GM19238 (cell line): ENCODE data around the gene FGF2.
"Not testable (repeated sequence)": the region's sequence is repeated elsewhere in the genome, so short reads cannot be mapped to it uniquely, and the experiment has no call there.

Experiments used
- DNase-seq: peaks from one replicate; pipeline ENCODE4 v3.0.0; 2011; ENCODE audit warnings: low spot score; ENCODE audit not compliant: insufficient read length

FGF2 gene

GRCh38 chr4:122826553-122827257 lies at the start of gene FGF2:
Gene FGF2 (plus strand): TSS chr4:122826831. CDS start chr4:122827175, 344 bp downstream.
- DNase-seq = peak; percentile 25

DNA sequence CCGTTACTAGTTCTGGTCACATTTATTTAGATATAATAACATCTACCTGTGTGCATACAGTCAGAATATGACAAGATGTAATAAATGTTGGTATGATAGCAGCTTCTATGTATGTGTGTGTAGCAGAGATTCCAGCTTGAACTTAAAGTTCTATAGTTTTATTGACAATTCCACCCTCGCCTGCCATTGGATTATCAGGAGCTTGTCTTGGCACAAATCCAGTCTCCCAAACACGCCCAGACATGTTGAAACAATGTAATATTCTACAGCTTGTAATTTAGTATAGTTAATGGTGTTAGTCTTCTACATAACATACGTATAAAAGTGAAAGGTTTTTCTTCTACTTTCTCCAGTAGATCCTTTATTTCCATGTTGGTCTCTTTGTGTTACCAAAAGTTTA lies 49.7 kb upstream of the FGF2 start:
- DNase-seq = no peak

- DNase-seq = no peak
These were observed 48.6 kb upstream of the FGF2 start for GRCh38 chr4:122777846-122778673.

DNA sequence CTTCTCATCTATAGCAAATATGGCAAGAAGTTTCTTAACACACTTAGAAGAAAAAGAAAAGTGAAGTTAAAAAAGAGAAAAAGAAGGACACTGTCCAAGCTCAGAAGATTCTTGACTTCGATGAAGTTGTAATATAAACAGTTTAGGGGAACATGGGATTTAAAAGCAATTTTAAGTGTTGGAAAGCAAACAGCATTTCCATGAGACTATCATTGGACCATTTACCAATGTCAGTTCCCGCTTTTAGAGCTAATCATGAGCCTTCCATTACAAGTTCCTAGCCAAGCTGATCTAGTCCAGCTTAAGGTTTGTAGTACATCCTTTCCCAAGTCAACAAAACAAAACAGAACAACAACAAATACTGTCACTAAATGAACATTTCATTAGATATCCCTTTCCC lies 45.1 kb upstream of the FGF2 start:
- DNase-seq = no peak

GRCh38 chr4:122783301-122784215 lies 43.1 kb upstream of the FGF2 start:
- no peak for DNase-seq

DNA sequence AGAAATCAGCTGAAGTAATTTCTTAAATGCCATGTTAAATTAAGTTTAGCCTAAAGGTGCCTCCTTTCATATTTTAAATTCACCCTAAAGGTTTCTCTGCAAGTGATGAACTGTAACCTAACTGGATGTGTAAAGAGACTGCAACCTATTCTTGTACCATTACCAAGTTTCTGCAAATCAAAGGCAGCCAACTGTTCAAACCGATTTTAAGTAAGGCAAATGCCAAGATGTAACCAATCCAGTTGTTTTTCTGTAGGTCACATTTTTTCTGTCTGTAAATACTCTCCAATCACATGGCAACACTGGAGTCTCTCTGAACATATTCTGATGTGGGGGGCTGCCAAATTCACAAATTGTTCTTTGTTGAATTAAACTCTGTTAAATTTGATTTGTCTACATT lies 42.4 kb upstream of the FGF2 start:
- DNase-seq = no peak

GRCh38 chr4:122785099-122785498 lies 41.5 kb upstream of the FGF2 start:
- DNase-seq = no peak

DNA sequence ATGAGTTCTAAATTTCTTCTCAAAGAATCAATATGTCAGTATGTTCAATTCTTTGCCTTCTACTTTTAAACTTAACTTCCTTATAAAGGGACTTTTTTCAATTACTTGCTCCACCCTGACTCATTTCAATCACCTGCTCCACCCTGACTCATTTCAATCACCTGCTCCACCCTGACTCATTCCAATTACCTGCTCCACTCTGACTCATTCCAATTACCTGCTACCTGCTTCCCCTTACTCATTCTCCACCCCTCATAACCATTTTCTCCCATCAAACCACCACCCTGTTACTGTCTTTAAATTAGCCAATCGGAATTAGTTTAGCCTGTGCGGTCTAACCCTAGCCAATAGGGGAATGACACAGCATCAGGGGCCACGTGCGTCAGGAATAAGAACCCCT lies 40.3 kb upstream of the FGF2 start:
- not testable (repeated sequence) for DNase-seq

GRCh38 chr4:122786920-122787319 lies 39.7 kb upstream of the FGF2 start:
- not testable (repeated sequence) for DNase-seq

GRCh38 chr4:122787940-122788339 lies 38.7 kb upstream of the FGF2 start:
- DNase-seq = no peak

DNA sequence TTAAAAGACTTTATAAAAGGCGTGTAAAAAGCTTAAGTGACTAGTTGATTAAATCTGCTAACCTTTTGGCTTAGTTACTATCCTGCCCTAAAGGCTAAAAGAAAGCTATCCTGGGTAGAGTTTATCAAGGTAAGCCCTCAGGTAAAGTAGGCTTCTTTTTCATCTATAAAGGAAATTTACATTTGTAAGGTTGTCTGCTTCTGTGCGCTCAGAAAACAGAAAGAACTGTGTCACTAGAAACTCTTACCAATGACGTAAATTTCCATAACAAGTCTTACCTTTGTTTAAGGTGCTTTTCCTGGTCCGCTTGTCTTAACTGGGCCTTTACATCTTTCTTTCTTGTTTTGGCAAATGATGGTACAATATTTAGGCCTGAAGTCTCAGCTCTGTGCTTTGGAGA lies 37.7 kb upstream of the FGF2 start:
- no peak for DNase-seq

DNA sequence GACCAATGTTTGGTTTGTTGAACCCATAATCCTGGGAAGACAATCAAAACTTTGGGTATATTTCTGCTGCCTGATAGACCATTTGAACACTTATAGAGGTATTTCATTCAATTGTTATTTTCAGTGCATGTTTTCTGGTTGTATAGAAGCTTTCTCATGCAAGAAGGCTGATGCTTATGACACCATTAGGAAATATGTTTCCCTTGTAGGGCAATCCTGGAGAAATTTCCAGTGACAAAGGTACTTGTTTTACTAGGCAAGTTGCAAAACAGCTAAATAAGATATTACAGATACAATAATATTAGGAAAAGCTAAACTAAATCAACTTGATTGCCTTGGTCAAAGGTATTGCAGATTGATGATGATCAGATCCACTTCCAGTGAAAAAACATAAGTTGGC lies 32.8 kb upstream of the FGF2 start:
- no peak for DNase-seq

- DNase-seq = no peak
These were observed 29.7 kb upstream of the FGF2 start for GRCh38 chr4:122796801-122797404.

DNA sequence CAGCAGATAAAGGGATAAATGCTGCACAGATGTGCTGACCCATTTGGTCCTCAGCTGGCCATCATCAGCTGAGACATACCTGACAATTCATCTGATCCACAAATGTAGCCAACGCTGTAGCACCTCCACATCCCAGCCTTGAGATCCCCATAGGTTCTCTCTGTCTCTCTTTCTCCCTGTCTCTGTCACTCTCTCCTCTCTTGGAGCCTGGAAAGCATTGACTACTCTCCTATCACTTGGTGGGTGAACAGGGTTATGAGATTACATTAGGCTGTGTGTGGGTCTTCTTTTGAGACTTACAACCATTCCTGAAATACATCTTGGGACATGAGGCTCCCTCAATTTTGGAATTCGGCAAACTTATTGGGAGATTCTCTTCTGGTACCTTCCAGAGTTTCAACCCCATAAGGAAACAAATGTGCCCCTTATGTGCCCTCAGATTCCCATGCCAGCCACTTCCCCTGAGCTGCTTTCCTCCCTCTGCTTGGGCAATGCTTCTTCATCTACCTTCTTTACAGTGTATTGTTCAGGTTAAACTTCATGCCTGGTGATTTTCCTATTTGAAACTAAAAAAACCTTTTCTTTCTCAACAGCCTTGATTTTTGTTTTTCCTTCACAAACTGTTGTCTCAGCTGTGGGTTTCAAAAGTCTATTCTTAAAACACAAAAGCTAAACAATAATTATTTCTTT lies 29.1 kb upstream of the FGF2 start:
- no peak for DNase-seq

GRCh38 chr4:122798101-122798500 lies 28.5 kb upstream of the FGF2 start:
- no peak for DNase-seq

DNA sequence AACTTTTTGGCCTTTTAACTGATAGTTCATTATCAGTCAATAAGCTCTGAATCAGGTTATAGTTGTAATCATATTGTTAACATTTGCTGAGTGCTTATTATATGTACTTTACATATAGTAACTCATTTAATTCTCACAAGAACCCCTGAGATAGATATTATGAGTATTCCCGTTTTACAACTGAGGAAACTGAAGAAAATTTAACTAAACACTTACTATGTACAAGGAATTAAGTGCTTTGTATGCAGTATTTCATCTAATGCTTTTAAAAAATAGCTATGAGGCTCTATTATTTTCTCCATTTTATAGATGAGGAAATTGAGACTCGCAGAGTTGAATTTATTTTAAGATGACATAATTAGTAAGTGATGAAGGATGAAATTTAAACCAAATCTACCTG lies 27.7 kb upstream of the FGF2 start:
- no peak for DNase-seq

- no peak for DNase-seq
These were observed 22.8 kb upstream of the FGF2 start for GRCh38 chr4:122803788-122804208.

GRCh38 chr4:122806981-122807679 lies 19.5 kb upstream of the FGF2 start:
- DNase-seq = no peak

- no peak for DNase-seq
These were observed 16.0 kb upstream of the FGF2 start for GRCh38 chr4:122810669-122811068.

DNA sequence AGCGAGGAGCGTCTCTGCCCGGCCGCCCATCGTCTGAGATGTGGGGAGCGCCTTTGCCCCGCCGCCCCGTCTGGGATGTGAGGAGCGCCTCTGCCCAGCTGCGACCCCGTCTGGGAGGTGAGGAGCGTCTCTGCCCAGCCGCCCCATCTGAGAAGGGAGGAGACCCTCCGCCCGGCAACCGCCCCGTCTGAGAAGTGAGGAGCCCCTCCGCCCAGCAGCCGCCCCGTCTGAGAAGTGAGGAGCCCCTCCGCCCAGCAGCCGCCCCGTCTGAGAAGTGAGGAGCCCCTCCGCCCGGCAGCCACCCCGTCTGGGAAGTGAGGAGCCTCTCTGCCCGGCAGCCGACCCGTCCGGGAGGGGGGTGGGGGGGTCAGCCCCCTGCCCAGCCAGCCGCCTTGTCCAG lies 14.8 kb upstream of the FGF2 start:
- DNase-seq = not testable (repeated sequence)
